ENCODE measurements around the gene TRRAP.
"Not testable (repeated sequence)": the region's sequence is repeated elsewhere in the genome, so short reads cannot be mapped to it uniquely, and the experiment has no call there.

Gene TRRAP

GRCh38 chr7:98872328-98872924 lies 5.9 kb upstream of the TRRAP start:
- H3K36me3 ChIP-seq (ENCODE audit: insufficient read depth, low read length), result no peaks in the 10 kb centered on the region
- no peaks in the 10 kb centered on the region for H3K9me3 ChIP-seq (ENCODE audit: control insufficient read depth, insufficient read depth, low read length)
- H3K4me1 ChIP-seq (ENCODE audit: insufficient read depth, low read length), result peaks cover 9% of the 10 kb centered on the region; the same call in 1 of the 2 replicates
- H3K9ac ChIP-seq (ENCODE audit: low read depth, low read length), result no peak overlapping the region

GRCh38 chr7:98873610-98874009 lies 4.7 kb upstream of the TRRAP start:
- H3K36me3 ChIP-seq (ENCODE audit: insufficient read depth, low read length); H3K9me3 ChIP-seq (ENCODE audit: control insufficient read depth, insufficient read depth, low read length); H3K9ac ChIP-seq (ENCODE audit: low read depth, low read length); H3K4me1 ChIP-seq (ENCODE audit: insufficient read depth, low read length): not testable (repeated sequence)

DNA sequence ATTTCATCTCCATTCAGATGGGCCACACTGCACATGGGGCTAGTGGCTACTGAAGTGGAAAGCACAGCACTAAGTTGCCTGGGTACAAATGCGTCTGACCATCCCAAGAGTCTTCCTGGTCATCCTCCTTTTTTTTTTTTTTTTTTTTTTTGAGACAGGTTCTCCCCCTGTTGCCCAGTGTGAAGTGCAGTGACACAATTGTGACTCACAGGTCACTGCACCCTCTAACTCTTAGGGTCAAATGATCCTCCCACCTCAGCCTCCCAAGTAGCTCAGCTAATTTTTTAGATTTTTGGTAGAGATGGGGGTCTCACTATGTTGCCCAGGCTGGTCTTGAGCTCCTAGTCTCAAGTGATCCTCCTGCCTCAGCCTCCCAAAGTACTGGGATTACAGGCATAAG lies 3.4 kb upstream of the TRRAP start:
- Histone ChIP-seq H3K9ac (ENCODE audit: low read depth, low read length) (no peak overlapping the region), H3K4me1 (ENCODE audit: insufficient read depth, low read length) (peaks cover 9% of the 10 kb centered on the region; the same call in 1 of the 2 replicates), H3K9me3 (ENCODE audit: control insufficient read depth, insufficient read depth, low read length) (no peaks in the 10 kb centered on the region), H3K36me3 (ENCODE audit: insufficient read depth, low read length) (no peaks in the 10 kb centered on the region)

GRCh38 chr7:98875501-98875900 lies 2.8 kb upstream of the TRRAP start:
- no peaks in the 10 kb centered on the region for H3K36me3 ChIP-seq (ENCODE audit: insufficient read depth, low read length)
- H3K9me3 ChIP-seq (ENCODE audit: control insufficient read depth, insufficient read depth, low read length), result no peaks in the 10 kb centered on the region
- no peak overlapping the region for H3K9ac ChIP-seq (ENCODE audit: low read depth, low read length)
- H3K4me1 ChIP-seq (ENCODE audit: insufficient read depth, low read length), result peaks cover 9% of the 10 kb centered on the region; the same call in 1 of the 2 replicates

DNA sequence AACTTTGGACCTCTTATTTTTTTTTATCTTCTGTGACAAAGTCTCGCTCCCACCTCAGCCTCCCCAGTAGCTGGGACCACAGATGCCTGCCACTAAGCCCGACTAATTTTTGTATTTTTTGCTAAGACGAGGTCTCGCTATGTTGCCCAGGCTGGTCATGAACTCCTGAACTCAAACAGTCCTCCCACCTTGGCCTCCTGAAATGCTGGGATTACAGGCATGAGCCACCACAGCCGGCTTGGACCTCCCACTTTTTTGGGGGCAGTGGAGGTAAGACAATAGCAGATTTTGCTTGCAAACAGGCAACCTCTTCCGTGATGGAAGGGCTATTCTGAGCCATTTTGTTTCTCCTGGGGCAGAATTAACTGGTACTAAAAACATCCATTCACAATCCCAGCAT lies 1.2 kb upstream of the TRRAP start:
- H3K4me1 ChIP-seq (ENCODE audit: insufficient read depth, low read length), result no peaks in the 10 kb centered on the region
- no peaks in the 10 kb centered on the region for H3K9me3 ChIP-seq (ENCODE audit: control insufficient read depth, insufficient read depth, low read length)
- peaks cover 8% of the 10 kb centered on the region for H3K36me3 ChIP-seq (ENCODE audit: insufficient read depth, low read length)
- no peak overlapping the region for H3K9ac ChIP-seq (ENCODE audit: low read depth, low read length)

DNA sequence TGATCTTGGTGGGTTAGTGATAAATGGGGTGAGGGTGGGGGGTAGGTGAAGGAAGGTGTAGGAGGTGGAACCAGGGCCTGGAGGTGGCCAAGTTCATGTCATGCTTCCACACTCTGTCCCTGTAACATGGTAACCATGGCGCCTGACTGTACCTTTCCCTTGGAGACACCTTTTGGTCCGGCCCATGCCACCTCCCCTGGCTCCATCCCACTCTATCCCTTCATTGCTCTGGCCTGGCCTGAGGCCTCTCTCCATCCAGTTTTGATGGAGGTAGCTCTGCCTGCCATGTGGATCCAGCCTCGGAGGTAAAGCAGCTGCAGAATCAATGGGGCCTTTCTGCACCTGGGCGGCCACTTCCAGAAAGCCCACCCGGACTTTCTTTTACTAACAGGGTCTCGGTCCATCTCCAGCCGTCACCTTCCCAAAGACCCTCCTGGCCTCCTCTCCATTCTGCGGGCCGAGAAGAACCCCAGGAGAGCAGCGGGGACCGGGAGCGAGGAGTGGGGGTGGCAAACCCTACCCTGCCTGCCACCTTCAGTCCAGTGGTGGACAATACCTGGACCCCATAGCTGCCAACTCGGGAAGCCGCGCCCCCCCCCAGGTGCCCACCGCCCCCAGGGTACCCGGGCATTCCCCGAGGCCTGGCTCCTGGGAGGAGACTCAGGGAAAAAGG lies 504 bp upstream of the TRRAP start:
- no peaks in the 10 kb centered on the region for H3K4me1 ChIP-seq (ENCODE audit: insufficient read depth, low read length)
- H3K9me3 ChIP-seq (ENCODE audit: control insufficient read depth, insufficient read depth, low read length), result no peaks in the 10 kb centered on the region
- H3K36me3 ChIP-seq (ENCODE audit: insufficient read depth, low read length), result peaks cover 9% of the 10 kb centered on the region
- peak overlapping the region; percentile 82; the same call in 1 of the 2 replicates for H3K9ac ChIP-seq (ENCODE audit: low read depth, low read length)

DNA sequence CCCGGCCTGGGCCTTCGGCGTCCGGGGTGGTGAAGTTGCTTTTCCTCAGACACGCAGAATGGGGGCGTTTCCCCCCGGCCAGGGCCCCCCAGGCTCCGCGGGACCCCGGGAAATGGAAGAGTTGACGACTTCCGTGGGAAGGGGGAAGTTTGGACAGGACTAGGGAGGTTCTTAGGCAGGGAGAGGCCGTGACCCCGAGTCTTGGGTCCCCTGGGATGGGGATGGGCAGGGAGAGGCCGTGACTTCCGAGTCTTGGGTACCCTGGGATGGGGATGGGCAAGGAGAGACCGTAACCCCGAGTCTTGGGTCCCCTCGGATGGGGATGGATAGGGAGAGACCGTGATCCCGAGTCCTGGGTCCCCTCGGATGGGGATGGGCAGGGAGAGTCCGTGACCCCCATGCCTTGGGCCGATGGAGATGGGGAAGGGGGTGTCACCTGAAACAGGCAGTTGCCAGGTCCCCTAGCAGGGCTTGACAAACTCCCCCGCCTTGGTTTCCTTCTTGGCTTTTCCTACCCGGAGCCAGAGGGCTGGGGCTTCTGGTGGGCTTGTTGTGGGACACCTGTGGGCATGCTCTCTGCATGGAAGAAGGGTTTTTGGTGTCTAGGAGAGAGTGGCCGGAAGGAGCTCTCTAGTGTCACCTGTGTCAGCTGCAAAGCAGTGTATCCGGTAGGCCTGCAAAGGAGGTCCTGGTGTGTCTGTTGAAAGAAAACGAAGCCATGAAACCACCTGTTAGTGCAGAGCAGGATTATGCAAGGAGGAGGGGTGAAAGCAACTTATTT lies 1.1 kb downstream of the TRRAP start:
- no peaks in the 10 kb centered on the region for H3K9me3 ChIP-seq (ENCODE audit: control insufficient read depth, insufficient read depth, low read length)
- no peaks in the 10 kb centered on the region for H3K4me1 ChIP-seq (ENCODE audit: insufficient read depth, low read length)
- H3K9ac ChIP-seq (ENCODE audit: low read depth, low read length), result peak overlapping the region; percentile 82
- peaks cover 11% of the 10 kb centered on the region for H3K36me3 ChIP-seq (ENCODE audit: insufficient read depth, low read length)

- Histone ChIP-seq H3K9ac (ENCODE audit: low read depth, low read length) (peak overlapping the region; percentile 82), H3K4me1 (ENCODE audit: insufficient read depth, low read length) (no peaks in the 10 kb centered on the region), H3K9me3 (ENCODE audit: control insufficient read depth, insufficient read depth, low read length) (no peaks in the 10 kb centered on the region), H3K36me3 (ENCODE audit: insufficient read depth, low read length) (peaks cover 13% of the 10 kb centered on the region)
Measured at GRCh38 chr7:98879979-98880315, 1.6 kb downstream of the TRRAP start.

DNA sequence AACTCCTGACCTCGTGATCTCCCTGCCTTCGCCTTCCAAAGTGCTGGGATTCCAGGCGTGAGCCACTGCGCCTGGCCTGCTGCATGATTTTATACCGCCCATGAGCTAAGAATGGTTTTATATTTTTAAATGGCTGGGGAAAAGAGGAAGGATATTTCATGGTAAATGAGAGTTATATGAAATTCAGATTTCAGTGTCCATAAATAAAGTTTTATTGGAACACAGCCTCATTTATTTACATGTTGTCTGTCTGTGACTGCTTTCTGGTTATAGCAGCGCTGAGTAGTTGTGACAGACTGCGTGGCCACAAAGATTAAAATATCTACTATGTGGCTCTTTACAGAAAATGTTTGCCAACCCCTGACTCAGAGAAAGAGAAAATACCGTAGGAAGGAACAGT lies 2.2 kb downstream of the TRRAP start:
- H3K9me3 ChIP-seq (ENCODE audit: control insufficient read depth, insufficient read depth, low read length), result no peaks in the 10 kb centered on the region
- H3K4me1 ChIP-seq (ENCODE audit: insufficient read depth, low read length), result no peaks in the 10 kb centered on the region
- no peak overlapping the region for H3K9ac ChIP-seq (ENCODE audit: low read depth, low read length)
- peaks cover 13% of the 10 kb centered on the region for H3K36me3 ChIP-seq (ENCODE audit: insufficient read depth, low read length)

DNA sequence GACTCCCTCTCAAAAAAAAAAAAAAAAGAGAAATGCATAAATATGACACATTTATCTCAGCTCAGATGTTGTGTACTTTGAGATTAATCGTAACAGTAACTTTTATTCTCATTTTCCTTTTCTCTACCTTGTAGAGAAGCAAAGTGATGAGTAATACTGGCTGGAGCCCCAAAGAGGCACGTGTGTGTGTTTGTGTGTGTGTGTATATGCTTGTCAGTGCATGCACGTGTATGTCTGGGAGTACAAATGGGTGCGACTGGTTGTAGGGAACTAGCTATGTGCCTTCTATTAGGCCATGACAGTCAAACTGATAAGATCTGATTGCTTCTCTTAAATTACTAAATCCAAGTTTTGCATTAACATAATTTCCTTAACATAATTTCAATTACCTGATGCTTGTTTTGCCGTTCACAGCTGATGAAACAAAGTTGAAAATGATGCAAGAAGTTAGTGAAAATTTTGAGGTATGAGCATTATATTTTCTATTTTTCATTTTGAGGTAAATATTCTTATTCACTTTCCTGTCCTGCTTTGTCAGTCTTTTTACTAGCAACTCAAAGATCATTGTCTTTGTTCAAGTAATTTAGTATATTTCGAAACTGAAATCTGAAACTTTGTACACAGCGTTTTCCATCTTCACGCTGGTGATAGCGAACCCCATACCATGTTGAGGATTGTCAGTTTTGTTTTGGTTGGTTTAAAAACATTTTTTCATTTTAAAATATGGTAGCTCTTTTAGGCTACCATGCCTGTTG lies 3.4 kb downstream of the TRRAP start:
- Histone ChIP-seq H3K9ac (ENCODE audit: low read depth, low read length) (no peak overlapping the region), H3K9me3 (ENCODE audit: control insufficient read depth, insufficient read depth, low read length) (no peaks in the 10 kb centered on the region), H3K36me3 (ENCODE audit: insufficient read depth, low read length) (peaks cover 13% of the 10 kb centered on the region), H3K4me1 (ENCODE audit: insufficient read depth, low read length) (no peaks in the 10 kb centered on the region)

DNA sequence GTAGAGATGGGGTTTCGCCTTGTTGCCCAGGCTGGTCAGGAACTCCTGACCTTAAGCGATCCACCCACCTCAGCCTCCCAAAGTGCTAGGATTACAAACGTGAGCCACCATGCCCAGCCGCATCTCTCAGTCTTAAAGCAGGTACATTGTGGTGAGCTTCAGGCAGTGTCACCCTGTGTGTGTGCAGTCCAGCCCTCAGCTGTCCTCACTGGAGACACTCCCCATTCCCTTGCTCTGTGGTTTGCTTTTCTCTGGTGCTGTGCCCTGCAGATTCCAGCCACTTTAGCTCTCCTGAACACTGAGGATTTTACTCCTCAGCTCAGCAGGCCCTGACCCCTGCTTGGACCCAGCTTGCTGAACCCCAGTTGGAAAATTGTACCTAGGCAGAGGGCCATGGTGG lies 6.1 kb downstream of the TRRAP start:
- Histone ChIP-seq H3K9ac (ENCODE audit: low read depth, low read length) (no peak overlapping the region), H3K9me3 (ENCODE audit: control insufficient read depth, insufficient read depth, low read length) (no peaks in the 10 kb centered on the region), H3K36me3 (ENCODE audit: insufficient read depth, low read length) (peaks cover 13% of the 10 kb centered on the region), H3K4me1 (ENCODE audit: insufficient read depth, low read length) (no peaks in the 10 kb centered on the region)

- no peaks in the 10 kb centered on the region for H3K9me3 ChIP-seq (ENCODE audit: control insufficient read depth, insufficient read depth, low read length)
- H3K9ac ChIP-seq (ENCODE audit: low read depth, low read length), result no peak overlapping the region
- no peaks in the 10 kb centered on the region for H3K4me1 ChIP-seq (ENCODE audit: insufficient read depth, low read length)
- peaks cover 9% of the 10 kb centered on the region for H3K36me3 ChIP-seq (ENCODE audit: insufficient read depth, low read length)
Measured at GRCh38 chr7:98887038-98887437, 8.7 kb downstream of the TRRAP start.

DNA sequence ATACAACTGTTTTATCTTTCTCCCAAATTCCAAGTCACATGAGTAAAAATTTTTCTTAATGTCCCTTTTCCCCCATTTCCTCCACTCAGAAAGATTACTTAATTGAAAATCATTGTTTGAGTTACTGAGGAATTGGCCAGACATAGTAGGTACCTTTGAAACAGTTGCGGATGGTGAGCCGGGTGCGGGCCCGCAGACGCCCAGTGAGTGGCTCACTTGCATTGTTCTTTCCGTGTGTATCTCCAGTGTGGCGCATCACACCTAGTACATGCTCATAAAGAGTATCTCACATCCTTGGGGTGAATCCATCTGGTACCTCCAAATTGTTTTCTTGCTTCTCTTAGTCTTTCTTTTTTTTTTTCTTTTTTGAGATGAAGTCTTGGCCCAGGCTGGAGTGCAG lies 14.3 kb downstream of the TRRAP start:
- Histone ChIP-seq H3K36me3 (ENCODE audit: insufficient read depth, low read length) (peaks cover 10% of the 10 kb centered on the region), H3K9ac (ENCODE audit: low read depth, low read length) (no peak overlapping the region), H3K9me3 (ENCODE audit: control insufficient read depth, insufficient read depth, low read length) (no peaks in the 10 kb centered on the region), H3K4me1 (ENCODE audit: insufficient read depth, low read length) (no peaks in the 10 kb centered on the region)

- H3K36me3 ChIP-seq (ENCODE audit: insufficient read depth, low read length), result peaks cover 54% of the 10 kb centered on the region
- no peaks in the 10 kb centered on the region for H3K4me1 ChIP-seq (ENCODE audit: insufficient read depth, low read length)
- H3K9me3 ChIP-seq (ENCODE audit: control insufficient read depth, insufficient read depth, low read length), result no peaks in the 10 kb centered on the region
- H3K9ac ChIP-seq (ENCODE audit: low read depth, low read length), result no peak overlapping the region
Measured at GRCh38 chr7:98899816-98900215, 21.5 kb downstream of the TRRAP start.

Data from ES-I3 (cell line).